T-helper 1 cell treated with Interleukin-12 subunit alpha and Interleukin-12 subunit beta and Interleukin-4 antibody, amounts not matched to agents 30 μg/mL and 1 μg/mL, for 36 hours (primary cell): Measurements from ENCODE around the gene ETV4.

Experiments used
- H3K27ac Mint-ChIP-seq: one replicate; pipeline ENCODE4 v1.8.0; 2021; ENCODE audit warnings: mild to moderate bottlenecking, mixed read lengths
- H3K27me3 Mint-ChIP-seq: one replicate; pipeline ENCODE4 v1.8.0; 2021; ENCODE audit warnings: low read depth, mixed read lengths
- H3K36me3 Mint-ChIP-seq: one replicate; pipeline ENCODE4 v1.8.0; 2021; ENCODE audit warnings: low read depth, mixed read lengths
- H3K4me1 Mint-ChIP-seq: one replicate; pipeline ENCODE4 v1.8.0; 2021; ENCODE audit warnings: low read depth, mixed read lengths
- H3K4me3 Mint-ChIP-seq: one replicate; pipeline ENCODE4 v1.8.0; 2021; ENCODE audit warnings: mild to moderate bottlenecking, moderate library complexity, mixed read lengths
- H3K9me3 Mint-ChIP-seq: one replicate; pipeline ENCODE4 v1.8.0; 2021; ENCODE audit warnings: mixed read lengths

Gene ETV4

GRCh38 chr17:43543300-43543699 is 2.8 kb downstream of the ETV4 start:
- Mint-ChIP-seq H3K36me3 (no peaks in the 10 kb centered on the region), H3K27me3 (peaks cover 55% of the 10 kb centered on the region), H3K27ac (no peak overlapping the region), H3K4me1 (peaks cover 18% of the 10 kb centered on the region), H3K9me3 (no peaks in the 10 kb centered on the region), H3K4me3 (no peak overlapping the region)

- H3K4me3 Mint-ChIP-seq: no peak overlapping the region
- peaks cover 52% of the 10 kb centered on the region for H3K27me3 Mint-ChIP-seq
- peaks cover 18% of the 10 kb centered on the region for H3K4me1 Mint-ChIP-seq
- no peaks in the 10 kb centered on the region for H3K9me3 Mint-ChIP-seq
- no peaks in the 10 kb centered on the region for H3K36me3 Mint-ChIP-seq
- H3K27ac Mint-ChIP-seq: no peak overlapping the region
Measured at GRCh38 chr17:43542859-43543258, 3.3 kb downstream of the ETV4 start.

GRCh38 chr17:43540821-43541674 is 5.1 kb downstream of the ETV4 start:
- no peak overlapping the region for H3K4me3 Mint-ChIP-seq
- no peaks in the 10 kb centered on the region for H3K36me3 Mint-ChIP-seq
- no peaks in the 10 kb centered on the region for H3K9me3 Mint-ChIP-seq
- H3K4me1 Mint-ChIP-seq: peaks cover 13% of the 10 kb centered on the region
- peaks cover 36% of the 10 kb centered on the region for H3K27me3 Mint-ChIP-seq
- H3K27ac Mint-ChIP-seq: no peak overlapping the region

GRCh38 chr17:43536236-43536992 is 9.7 kb downstream of the ETV4 start:
- H3K27ac Mint-ChIP-seq: no peak overlapping the region
- no peak overlapping the region for H3K4me3 Mint-ChIP-seq
- peaks cover 8% of the 10 kb centered on the region for H3K4me1 Mint-ChIP-seq

GRCh38 chr17:43534909-43535308 is 11.2 kb downstream of the ETV4 start:
- Mint-ChIP-seq H3K4me1 (peaks cover 8% of the 10 kb centered on the region), H3K27ac (no peak overlapping the region), H3K4me3 (no peak overlapping the region), H3K9me3 (no peaks in the 10 kb centered on the region), H3K36me3 (no peaks in the 10 kb centered on the region), H3K27me3 (no peaks in the 10 kb centered on the region)

More at GRCh38 chr17:43536236-43536992, 9.7 kb downstream of the ETV4 start:
- no peaks in the 10 kb centered on the region for H3K9me3 Mint-ChIP-seq
- peaks cover 5% of the 10 kb centered on the region for H3K27me3 Mint-ChIP-seq
- H3K36me3 Mint-ChIP-seq: no peaks in the 10 kb centered on the region

- Mint-ChIP-seq H3K9me3 (no peaks in the 10 kb centered on the region), H3K27ac (no peak overlapping the region), H3K4me1 (peaks cover 8% of the 10 kb centered on the region), H3K27me3 (no peaks in the 10 kb centered on the region), H3K4me3 (no peak overlapping the region), H3K36me3 (peaks cover 1% of the 10 kb centered on the region)
Measured at GRCh38 chr17:43533699-43534098, 12.4 kb downstream of the ETV4 start.

- Mint-ChIP-seq H3K4me3 (no peak overlapping the region), H3K27me3 (no peaks in the 10 kb centered on the region), H3K36me3 (peaks cover 4% of the 10 kb centered on the region), H3K4me1 (peaks cover 8% of the 10 kb centered on the region), H3K9me3 (no peaks in the 10 kb centered on the region), H3K27ac (no peak overlapping the region)
Measured at GRCh38 chr17:43532581-43532980, 13.6 kb downstream of the ETV4 start.

- Mint-ChIP-seq H3K9me3 (no peaks in the 10 kb centered on the region), H3K27me3 (no peaks in the 10 kb centered on the region), H3K4me3 (no peak overlapping the region), H3K4me1 (peaks cover 8% of the 10 kb centered on the region), H3K36me3 (peaks cover 4% of the 10 kb centered on the region), H3K27ac (no peak overlapping the region)
Measured at GRCh38 chr17:43531955-43532354, 14.2 kb downstream of the ETV4 start.

- peaks cover 4% of the 10 kb centered on the region for H3K36me3 Mint-ChIP-seq
- H3K4me1 Mint-ChIP-seq: peaks cover under 1% of the 10 kb centered on the region
- H3K27me3 Mint-ChIP-seq: no peaks in the 10 kb centered on the region
- no peaks in the 10 kb centered on the region for H3K9me3 Mint-ChIP-seq
- no peak overlapping the region for H3K4me3 Mint-ChIP-seq
- H3K27ac Mint-ChIP-seq: no peak overlapping the region
Measured at GRCh38 chr17:43531082-43531378, 15.1 kb downstream of the ETV4 start.

- H3K27me3 Mint-ChIP-seq: no peaks in the 10 kb centered on the region
- peaks cover 4% of the 10 kb centered on the region for H3K36me3 Mint-ChIP-seq
- no peak overlapping the region for H3K27ac Mint-ChIP-seq
- no peaks in the 10 kb centered on the region for H3K4me1 Mint-ChIP-seq
- H3K4me3 Mint-ChIP-seq: no peak overlapping the region
- no peaks in the 10 kb centered on the region for H3K9me3 Mint-ChIP-seq
Measured at GRCh38 chr17:43530288-43531081, 15.7 kb downstream of the ETV4 start.

GRCh38 chr17:43529947-43530287 is 16.2 kb downstream of the ETV4 start:
- H3K27me3 Mint-ChIP-seq: no peaks in the 10 kb centered on the region
- H3K27ac Mint-ChIP-seq: no peak overlapping the region
- H3K9me3 Mint-ChIP-seq: no peaks in the 10 kb centered on the region
- no peaks in the 10 kb centered on the region for H3K4me1 Mint-ChIP-seq
- H3K4me3 Mint-ChIP-seq: no peak overlapping the region
- peaks cover 4% of the 10 kb centered on the region for H3K36me3 Mint-ChIP-seq

GRCh38 chr17:43528988-43529814 is 16.9 kb downstream of the ETV4 start:
- no peaks in the 10 kb centered on the region for H3K9me3 Mint-ChIP-seq
- H3K36me3 Mint-ChIP-seq: peaks cover 8% of the 10 kb centered on the region
- peak overlapping the region; percentile 49 for H3K27ac Mint-ChIP-seq
- H3K4me3 Mint-ChIP-seq: no peak overlapping the region
- H3K4me1 Mint-ChIP-seq: no peaks in the 10 kb centered on the region
- H3K27me3 Mint-ChIP-seq: no peaks in the 10 kb centered on the region

GRCh38 chr17:43528319-43528987 is 17.7 kb downstream of the ETV4 start:
- peaks cover 8% of the 10 kb centered on the region for H3K36me3 Mint-ChIP-seq
- H3K4me1 Mint-ChIP-seq: no peaks in the 10 kb centered on the region

More at GRCh38 chr17:43528319-43528987, 17.7 kb downstream of the ETV4 start:
- no peaks in the 10 kb centered on the region for H3K9me3 Mint-ChIP-seq
- H3K27me3 Mint-ChIP-seq: no peaks in the 10 kb centered on the region
- H3K27ac Mint-ChIP-seq: peak overlapping the region; percentile 49
- no peak overlapping the region for H3K4me3 Mint-ChIP-seq
